HG03280 (cell line): Measurements from ENCODE around the gene ZHX3.
"Not testable (repeated sequence)": the region's sequence is repeated elsewhere in the genome, so short reads cannot be mapped to it uniquely, and the experiment has no call there.

ENCODE experiments used
- ATAC-seq: cut with Tn5 transposase; IDR thresholded peaks from one replicate; pipeline ENCODE4 v1.9.1; 2021; ENCODE audit warnings: mild to moderate bottlenecking, moderate library complexity; ENCODE audit not compliant: unreplicated experiment

Gene ZHX3

GRCh38 chr20:41334443-41335421, 17.2 kb upstream of the ZHX3 start:
- no peak for ATAC-seq

- no peak for ATAC-seq
Measured at GRCh38 chr20:41334036-41334435, 16.5 kb upstream of the ZHX3 start.

GRCh38 chr20:41331731-41332130, 14.2 kb upstream of the ZHX3 start:
- ATAC-seq, result no peak

GRCh38 chr20:41330941-41331340, 13.4 kb upstream of the ZHX3 start:
- no peak for ATAC-seq

- ATAC-seq, result no peak
Measured at GRCh38 chr20:41330343-41330720, 12.8 kb upstream of the ZHX3 start.

- ATAC-seq, result no peak
Measured at GRCh38 chr20:41329435-41330342, 12.2 kb upstream of the ZHX3 start.

GRCh38 chr20:41327178-41327577, 9.6 kb upstream of the ZHX3 start:
- ATAC-seq, result no peak

GRCh38 chr20:41320976-41321375, 3.4 kb upstream of the ZHX3 start:
- ATAC-seq, result no peak

- ATAC-seq, result no peak
Measured at GRCh38 chr20:41320441-41320840, 2.9 kb upstream of the ZHX3 start.

GRCh38 chr20:41318271-41318649, 729 bp upstream of the ZHX3 start:
- ATAC-seq, result no peak

- ATAC-seq, result peak; percentile 55
Measured at GRCh38 chr20:41316602-41317545, 657 bp downstream of the ZHX3 start.

GRCh38 chr20:41316051-41316450, 1.5 kb downstream of the ZHX3 start:
- ATAC-seq, result no peak

- no peak for ATAC-seq
Measured at GRCh38 chr20:41314386-41314785, 3.1 kb downstream of the ZHX3 start.

- not testable (repeated sequence) for ATAC-seq
Measured at GRCh38 chr20:41312009-41312408, 5.5 kb downstream of the ZHX3 start.

GRCh38 chr20:41309817-41310216, 7.7 kb downstream of the ZHX3 start:
- no peak for ATAC-seq

GRCh38 chr20:41308726-41309413, 8.7 kb downstream of the ZHX3 start:
- ATAC-seq, result no peak

GRCh38 chr20:41308290-41308711, 9.2 kb downstream of the ZHX3 start:
- no peak for ATAC-seq

GRCh38 chr20:41307021-41307420, 10.5 kb downstream of the ZHX3 start:
- ATAC-seq, result no peak

- ATAC-seq, result peak; percentile 90
Measured at GRCh38 chr20:41306061-41306727, 11.3 kb downstream of the ZHX3 start.
